Measurements from ENCODE around the gene FOXL2. TPM values are rescaled to one million over a fixed set of nuclear protein-coding genes. Genes with fewer than 3 reads are reported as not detected.
A peak's percentile ranks its signal among the peaks of the same experiment; 100 is the strongest.

Gene FOXL2
- polyA plus RNA-seq, 2 of the 4 experiments (the other 2 are of a cell fraction), result 1.2 to 3.1 TPM

GRCh38 chr3:138948371-138949001, 1.5 kb upstream of the FOXL2 start:
- TF ChIP-seq RCOR1 (IDR thresholded peaks at IDR 0.05; ENCODE audit: low read depth, low read length) (no peak), MYC (IDR thresholded peaks at IDR 0.05; ENCODE audit: borderline replicate concordance, low read length) (no peak), ESRRA (IDR thresholded peaks at IDR 0.05; ENCODE audit: borderline replicate concordance, low read length) (no peak), JUNB (IDR thresholded peaks at IDR 0.05) (no peak), PHF8 (IDR thresholded peaks at IDR 0.05; ENCODE audit: borderline replicate concordance, low read depth) (no peak), HOXB5 (CRISPR knock-in tag; IDR thresholded peaks at IDR 0.05) (no peak), CHD4 (IDR thresholded peaks at IDR 0.05; ENCODE audit: borderline replicate concordance) (no peak), FOSB (CRISPR knock-in tag; IDR thresholded peaks at IDR 0.05) (no peak), HOXB13 (CRISPR knock-in tag; IDR thresholded peaks at IDR 0.05; ENCODE audit: low read depth) (no peak), CEBPB (IDR thresholded peaks at IDR 0.05) (no peak), ZFP36 (IDR thresholded peaks at IDR 0.05; ENCODE audit: borderline replicate concordance, partially characterized antibody) (no peak), MAZ (IDR thresholded peaks at IDR 0.05; ENCODE audit: borderline replicate concordance, low read depth, low read length) (no peak), KDM1A (IDR thresholded peaks at IDR 0.05; ENCODE audit: low read depth) (no peak)
- no peak overlapping the region for H3K27ac ChIP-seq
- CTCF ChIA-PET, result interaction anchor here (1.4 to 3.9 kb wide), 3 partner anchors 12 to 381 kb away, joined by 4 to 18 read pairs (median 7); no protein-coding TSS in a partner anchor
- no peak overlapping the region for H3K4me2 ChIP-seq
- no peak for DNase-seq (ENCODE audit: low read depth in 1 of 2, low spot score in 1 of 2)
- WGBS (ENCODE audit: missing lambda C conversion rate), result 100% methylated on average over 3 of the region's 3 CpGs
- H3K4me3 ChIP-seq, result no peak overlapping the region
- no peak for ATAC-seq
- FAIRE-seq, result no peak
- POLR2A ChIA-PET, result no interaction called here
- peaks cover 3% of the 10 kb centered on the region; the same call in 1 of the 3 replicates for H3K4me1 ChIP-seq
- H3K9me3 ChIP-seq, result no peaks in the 10 kb centered on the region

GRCh38 chr3:138947495-138948121, 671 bp upstream of the FOXL2 start:
- DNase-seq (ENCODE audit: low read depth in 1 of 2, low spot score in 1 of 2), result no peak
- POLR2A ChIA-PET, result interaction anchor here (0.6 to 1.0 kb wide), 3 partner anchors 11 to 17 kb away, joined by 3 to 8 read pairs (median 4); no protein-coding TSS in a partner anchor
- WGBS (ENCODE audit: missing lambda C conversion rate), result 85% methylated on average over 13 of the region's 21 CpGs
- Histone ChIP-seq H3K4me3 (peak overlapping the region; percentile 63), H3K9me3 (no peaks in the 10 kb centered on the region), H3K27ac (peak overlapping the region; percentile 86 to 89), H3K4me2 (peak overlapping the region; percentile 85), H3K4me1 (peaks cover 3% of the 10 kb centered on the region; the same call in 1 of the 3 replicates)
- peak; percentile 3 to 12; a peak in 3 of 6 replicates for ATAC-seq
- CTCF ChIA-PET, result interaction anchor here (1.0 to 3.9 kb wide), 6 partner anchors 11 to 381 kb away, joined by 4 to 18 read pairs (median 6); no protein-coding TSS in a partner anchor
- no peak for TF ChIP-seq POLR2AphosphoS2 (conservative IDR thresholded peaks at IDR 0.05; ENCODE audit: low read length)
- TF ChIP-seq TP53 (CRISPR knock-in tag; IDR thresholded peaks at IDR 0.05), result no peak
- TF ChIP-seq, protein P1, sequence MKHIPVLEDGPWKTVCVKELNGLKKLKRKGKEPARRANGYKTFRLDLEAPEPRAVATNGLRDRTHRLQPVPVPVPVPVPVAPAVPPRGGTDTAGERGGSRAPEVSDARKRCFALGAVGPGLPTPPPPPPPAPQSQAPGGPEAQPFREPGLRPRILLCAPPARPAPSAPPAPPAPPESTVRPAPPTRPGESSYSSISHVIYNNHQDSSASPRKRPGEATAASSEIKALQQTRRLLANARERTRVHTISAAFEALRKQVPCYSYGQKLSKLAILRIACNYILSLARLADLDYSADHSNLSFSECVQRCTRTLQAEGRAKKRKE (CRISPR knock-in tag; IDR thresholded peaks at IDR 0.05; ENCODE audit: low read depth), result no peak
- no peak for TF ChIP-seq ZFP36 (IDR thresholded peaks at IDR 0.05; ENCODE audit: borderline replicate concordance, partially characterized antibody)
- TF ChIP-seq ZC3H11A (IDR thresholded peaks at IDR 0.05), result no peak
- TF ChIP-seq, protein P2, sequence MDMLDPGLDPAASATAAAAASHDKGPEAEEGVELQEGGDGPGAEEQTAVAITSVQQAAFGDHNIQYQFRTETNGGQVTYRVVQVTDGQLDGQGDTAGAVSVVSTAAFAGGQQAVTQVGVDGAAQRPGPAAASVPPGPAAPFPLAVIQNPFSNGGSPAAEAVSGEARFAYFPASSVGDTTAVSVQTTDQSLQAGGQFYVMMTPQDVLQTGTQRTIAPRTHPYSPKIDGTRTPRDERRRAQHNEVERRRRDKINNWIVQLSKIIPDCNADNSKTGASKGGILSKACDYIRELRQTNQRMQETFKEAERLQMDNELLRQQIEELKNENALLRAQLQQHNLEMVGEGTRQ (IDR thresholded peaks at IDR 0.05), result no peak
- TF ChIP-seq GATA3 (IDR thresholded peaks at IDR 0.05; ENCODE audit: borderline replicate concordance), result no peak
- FAIRE-seq, result no peak
